Ishikawa (cell line): ENCODE data around the gene YWHAB.

Experiments
- CEBPB ChIP-seq: IDR thresholded peaks from 2 replicates; pipeline ENCODE4 v1.6.1; 2012
- EP300 ChIP-seq: IDR thresholded peaks from 2 replicates; pipeline ENCODE4 v1.6.1; 2012; ENCODE audit warnings: borderline replicate concordance
- FOXM1 ChIP-seq: IDR thresholded peaks from 2 replicates; pipeline ENCODE4 v1.6.1; 2012; ENCODE audit warnings: low read depth, borderline replicate concordance
- REST ChIP-seq: IDR thresholded peaks from 2 replicates; pipeline ENCODE4 v1.6.1; 2012; ENCODE audit warnings: low read depth, mild to moderate bottlenecking
- TAF1 ChIP-seq: IDR thresholded peaks from 2 replicates; pipeline ENCODE4 v1.6.1; 2012; ENCODE audit warnings: low read depth, mild to moderate bottlenecking
- TCF12 ChIP-seq: IDR thresholded peaks from 2 replicates; pipeline ENCODE4 v1.6.1; 2012; ENCODE audit warnings: low read depth
- TEAD4 ChIP-seq: IDR thresholded peaks from 2 replicates; pipeline ENCODE4 v1.6.1; 2012
- USF1 ChIP-seq: IDR thresholded peaks from 2 replicates; pipeline ENCODE4 v1.6.1; 2012
- YY1 ChIP-seq: IDR thresholded peaks from 2 replicates; pipeline ENCODE4 v1.6.1; 2012; ENCODE audit warnings: low read depth
- ZBTB7A ChIP-seq: IDR thresholded peaks from 2 replicates; pipeline ENCODE4 v1.6.1; 2012; ENCODE audit warnings: low read depth
- TF ChIP-seq, protein P1 (sequence below): IDR thresholded peaks from 2 replicates; pipeline ENCODE4 v1.6.1; 2012

- TF ChIP-seq, protein P1, sequence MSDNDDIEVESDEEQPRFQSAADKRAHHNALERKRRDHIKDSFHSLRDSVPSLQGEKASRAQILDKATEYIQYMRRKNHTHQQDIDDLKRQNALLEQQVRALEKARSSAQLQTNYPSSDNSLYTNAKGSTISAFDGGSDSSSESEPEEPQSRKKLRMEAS = no peak
- TF ChIP-seq REST = no peak
- no peak for TF ChIP-seq CEBPB
- TF ChIP-seq USF1 = no peak
- no peak for TF ChIP-seq EP300
- no peak for TF ChIP-seq TEAD4
- TF ChIP-seq YY1 = no peak
- no peak for TF ChIP-seq TAF1
- TF ChIP-seq ZBTB7A = no peak
- no peak for TF ChIP-seq TCF12
- no peak for TF ChIP-seq FOXM1
Measured at GRCh38 chr20:44841955-44842354, 43.5 kb upstream of the YWHAB start.
